HL-60 (cell line): Measurements from ENCODE around the gene PROM1.

ENCODE experiments used
- CTCF ChIP-seq: IDR thresholded peaks from one replicate; pipeline ENCODE4 v1.5.1; 2011; ENCODE audit warnings: low read length, control low read depth, inconsistent platforms; ENCODE audit not compliant: insufficient read depth
- GABPA ChIP-seq: IDR thresholded peaks from 2 replicates; pipeline ENCODE4 v1.6.1; 2012; ENCODE audit warnings: low read depth
- POLR2AphosphoS5 ChIP-seq: IDR thresholded peaks from 2 replicates; pipeline ENCODE4 v1.6.1; 2012; ENCODE audit warnings: low read depth
- TF ChIP-seq, protein P1 (sequence below): IDR thresholded peaks from 2 replicates; pipeline ENCODE4 v1.6.1; 2012; ENCODE audit warnings: low read depth; ENCODE audit not compliant: insufficient replicate concordance

- TF ChIP-seq CTCF (no peak), POLR2AphosphoS5 (no peak), GABPA (no peak)
- TF ChIP-seq, protein P1, sequence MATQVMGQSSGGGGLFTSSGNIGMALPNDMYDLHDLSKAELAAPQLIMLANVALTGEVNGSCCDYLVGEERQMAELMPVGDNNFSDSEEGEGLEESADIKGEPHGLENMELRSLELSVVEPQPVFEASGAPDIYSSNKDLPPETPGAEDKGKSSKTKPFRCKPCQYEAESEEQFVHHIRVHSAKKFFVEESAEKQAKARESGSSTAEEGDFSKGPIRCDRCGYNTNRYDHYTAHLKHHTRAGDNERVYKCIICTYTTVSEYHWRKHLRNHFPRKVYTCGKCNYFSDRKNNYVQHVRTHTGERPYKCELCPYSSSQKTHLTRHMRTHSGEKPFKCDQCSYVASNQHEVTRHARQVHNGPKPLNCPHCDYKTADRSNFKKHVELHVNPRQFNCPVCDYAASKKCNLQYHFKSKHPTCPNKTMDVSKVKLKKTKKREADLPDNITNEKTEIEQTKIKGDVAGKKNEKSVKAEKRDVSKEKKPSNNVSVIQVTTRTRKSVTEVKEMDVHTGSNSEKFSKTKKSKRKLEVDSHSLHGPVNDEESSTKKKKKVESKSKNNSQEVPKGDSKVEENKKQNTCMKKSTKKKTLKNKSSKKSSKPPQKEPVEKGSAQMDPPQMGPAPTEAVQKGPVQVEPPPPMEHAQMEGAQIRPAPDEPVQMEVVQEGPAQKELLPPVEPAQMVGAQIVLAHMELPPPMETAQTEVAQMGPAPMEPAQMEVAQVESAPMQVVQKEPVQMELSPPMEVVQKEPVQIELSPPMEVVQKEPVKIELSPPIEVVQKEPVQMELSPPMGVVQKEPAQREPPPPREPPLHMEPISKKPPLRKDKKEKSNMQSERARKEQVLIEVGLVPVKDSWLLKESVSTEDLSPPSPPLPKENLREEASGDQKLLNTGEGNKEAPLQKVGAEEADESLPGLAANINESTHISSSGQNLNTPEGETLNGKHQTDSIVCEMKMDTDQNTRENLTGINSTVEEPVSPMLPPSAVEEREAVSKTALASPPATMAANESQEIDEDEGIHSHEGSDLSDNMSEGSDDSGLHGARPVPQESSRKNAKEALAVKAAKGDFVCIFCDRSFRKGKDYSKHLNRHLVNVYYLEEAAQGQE, result no peak
Observed at GRCh38 chr4:16006771-16007446, 76.9 kb downstream of the PROM1 start.
